Bronchus fibroblast of lung (primary cell): ENCODE data around the gene NPAS3. TPM values are rescaled to one million over a fixed set of nuclear protein-coding genes. Genes with fewer than 3 reads are reported as not detected.

Experiments
- total RNA-seq: library from RNA; depleted of rRNA; stranded (reverse); fragments of >200 nt; gene quantifications from 2 replicates; pipeline ENCODE4 v1.2.3, GENCODE V29; 2015

The NPAS3 gene
- total RNA-seq = under 0.01 and 0.34 TPM in 2 replicates

DNA sequence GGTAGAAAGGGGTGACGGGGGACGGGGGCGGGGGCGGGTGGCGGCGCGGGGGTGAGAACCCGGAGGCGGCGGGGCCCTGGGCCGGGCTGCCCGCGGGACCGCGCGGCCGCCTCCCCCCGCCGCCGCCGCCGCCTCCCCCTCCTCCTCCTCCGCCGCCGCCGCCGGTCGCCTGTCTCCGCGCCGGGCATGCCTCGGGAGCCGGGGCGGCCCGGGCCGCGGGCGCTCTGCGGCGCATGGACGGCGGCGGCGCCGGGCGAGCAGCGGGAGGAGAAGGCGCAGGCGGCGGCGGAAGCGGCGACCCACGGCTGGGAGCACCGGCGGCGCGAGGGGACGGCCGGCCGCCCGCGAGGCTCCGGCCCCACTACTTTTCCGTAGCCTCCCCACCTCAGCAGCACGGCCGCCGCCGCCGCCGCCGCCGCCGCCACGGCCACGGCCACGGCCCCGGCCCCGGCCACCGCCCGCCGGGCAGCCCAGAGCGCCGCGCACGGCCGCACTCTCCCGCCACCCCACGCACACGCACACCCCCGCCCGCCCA lies at the start of gene NPAS3:
NPAS3 (plus strand) TSS at position 161 of the 535 bp plus-strand sequence.

